Effector CD8-positive, alpha-beta T cell (primary cell): ENCODE data around the gene RBM15.

Experiments used
- DNase-seq: peaks from one replicate; lab custom pipeline; 2025; lab: John Stamatoyannopoulos, UW
- total RNA-seq, 4 experiments: gene quantifications; one replicate each; lab custom pipeline; 2026; lab: John Stamatoyannopoulos, UW

RBM15 gene, protein sequence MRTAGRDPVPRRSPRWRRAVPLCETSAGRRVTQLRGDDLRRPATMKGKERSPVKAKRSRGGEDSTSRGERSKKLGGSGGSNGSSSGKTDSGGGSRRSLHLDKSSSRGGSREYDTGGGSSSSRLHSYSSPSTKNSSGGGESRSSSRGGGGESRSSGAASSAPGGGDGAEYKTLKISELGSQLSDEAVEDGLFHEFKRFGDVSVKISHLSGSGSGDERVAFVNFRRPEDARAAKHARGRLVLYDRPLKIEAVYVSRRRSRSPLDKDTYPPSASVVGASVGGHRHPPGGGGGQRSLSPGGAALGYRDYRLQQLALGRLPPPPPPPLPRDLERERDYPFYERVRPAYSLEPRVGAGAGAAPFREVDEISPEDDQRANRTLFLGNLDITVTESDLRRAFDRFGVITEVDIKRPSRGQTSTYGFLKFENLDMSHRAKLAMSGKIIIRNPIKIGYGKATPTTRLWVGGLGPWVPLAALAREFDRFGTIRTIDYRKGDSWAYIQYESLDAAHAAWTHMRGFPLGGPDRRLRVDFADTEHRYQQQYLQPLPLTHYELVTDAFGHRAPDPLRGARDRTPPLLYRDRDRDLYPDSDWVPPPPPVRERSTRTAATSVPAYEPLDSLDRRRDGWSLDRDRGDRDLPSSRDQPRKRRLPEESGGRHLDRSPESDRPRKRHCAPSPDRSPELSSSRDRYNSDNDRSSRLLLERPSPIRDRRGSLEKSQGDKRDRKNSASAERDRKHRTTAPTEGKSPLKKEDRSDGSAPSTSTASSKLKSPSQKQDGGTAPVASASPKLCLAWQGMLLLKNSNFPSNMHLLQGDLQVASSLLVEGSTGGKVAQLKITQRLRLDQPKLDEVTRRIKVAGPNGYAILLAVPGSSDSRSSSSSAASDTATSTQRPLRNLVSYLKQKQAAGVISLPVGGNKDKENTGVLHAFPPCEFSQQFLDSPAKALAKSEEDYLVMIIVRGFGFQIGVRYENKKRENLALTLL
- total RNA-seq, result 105 to 132 (median 111) reads per million in 4 experiments

DNA sequence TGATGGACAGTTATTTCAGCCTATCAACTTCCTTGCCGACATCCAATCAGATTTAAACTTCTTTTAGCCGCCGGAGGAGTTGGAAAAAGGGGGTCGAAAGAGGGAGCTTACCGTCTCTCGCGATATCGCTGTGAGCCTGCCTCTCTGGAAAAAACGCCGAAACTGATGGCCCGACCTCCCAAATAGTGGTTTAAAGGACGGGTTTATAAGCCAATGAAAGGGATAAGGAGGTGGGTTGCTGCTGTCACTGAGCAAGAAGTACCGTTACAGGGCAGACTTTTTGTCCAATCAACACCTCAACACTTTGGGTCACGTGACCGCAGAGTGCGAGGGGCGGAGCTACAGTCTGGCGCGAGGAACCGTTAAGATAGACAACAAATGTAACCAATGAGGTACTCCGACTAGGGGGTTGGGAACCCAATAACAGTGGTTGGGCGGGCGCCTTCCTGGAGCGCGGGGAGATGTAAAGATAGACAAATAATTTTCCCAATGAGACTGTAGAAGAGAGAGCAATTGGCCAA is at the start of gene RBM15:
Gene RBM15, plus strand, starts transcription at position 492 of the 521 bp plus-strand sequence. Its CDS starts 29 bp downstream, at position 521.
- peak; percentile 96 for DNase-seq

DNA sequence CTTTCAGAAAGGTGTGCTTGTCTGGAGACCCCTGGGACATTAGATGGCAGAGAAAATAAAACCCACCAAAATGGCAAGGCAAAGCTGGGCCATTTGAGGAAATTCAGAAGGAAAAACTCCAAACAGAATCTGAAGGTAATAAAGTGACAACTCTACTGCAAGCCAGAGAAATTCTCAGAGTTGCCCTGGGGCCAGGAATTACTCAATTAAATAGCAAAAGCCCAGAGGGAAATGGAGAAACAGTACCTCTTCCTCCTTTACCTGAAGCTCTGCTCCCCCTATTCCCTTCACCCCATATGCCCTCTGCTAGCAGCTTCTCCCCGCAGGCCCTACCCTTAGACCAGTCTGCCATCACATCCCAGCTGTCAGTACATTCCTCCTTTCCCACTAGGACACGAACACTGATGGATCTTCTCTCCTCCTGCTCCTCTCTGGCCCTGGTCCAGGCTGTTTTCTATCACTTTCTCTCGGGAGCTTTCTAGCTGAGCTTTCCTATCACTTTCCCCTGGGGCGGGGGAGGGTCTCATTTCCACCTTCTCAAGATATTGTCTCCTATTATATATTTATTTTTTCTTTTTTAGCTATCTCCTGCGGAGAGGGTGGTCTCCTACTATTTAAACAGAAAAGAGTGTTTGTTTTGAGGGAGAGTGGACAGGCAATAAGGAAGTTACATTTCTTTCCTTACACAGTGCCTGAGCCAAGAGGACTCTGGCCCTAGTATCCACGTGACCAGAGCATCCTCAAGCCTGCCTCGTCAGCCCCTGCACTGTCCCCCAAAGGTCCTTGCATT is 47.7 kb upstream of the RBM15 start:
- DNase-seq, result no peak

DNA sequence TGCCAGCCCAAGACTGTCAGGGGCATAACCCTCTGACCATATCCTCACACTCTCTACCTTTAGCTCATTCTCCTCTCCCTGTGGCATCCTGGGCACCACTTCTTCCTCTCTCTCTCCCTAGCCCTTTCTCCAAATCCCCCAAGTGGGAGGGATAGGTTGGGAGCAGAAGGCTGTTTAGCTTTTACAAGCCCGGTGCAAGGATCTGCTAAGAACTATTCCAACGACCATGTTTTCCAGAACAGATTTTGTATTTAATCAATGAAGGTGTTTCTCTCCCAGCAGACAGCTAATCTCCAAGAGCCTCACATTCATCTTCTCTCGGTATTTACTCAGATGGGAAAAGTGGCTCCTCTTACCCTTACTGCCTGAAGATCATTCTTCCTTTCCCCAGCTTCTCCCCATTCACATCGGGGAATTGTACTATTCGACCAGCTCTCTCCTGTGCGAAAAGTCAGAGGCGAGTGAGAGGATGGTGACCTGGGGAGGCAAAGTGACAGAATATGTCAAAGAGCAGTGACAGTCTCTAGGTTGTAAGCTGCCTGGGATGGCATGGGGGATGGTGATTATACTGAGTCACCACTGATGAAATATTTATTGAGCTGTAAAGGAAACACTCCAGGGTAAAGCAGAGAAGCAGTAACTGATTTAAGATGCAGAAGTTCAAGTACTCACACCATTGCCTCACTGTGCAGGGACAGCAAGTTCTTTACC is 47.0 kb upstream of the RBM15 start:
- DNase-seq, result no peak

DNA sequence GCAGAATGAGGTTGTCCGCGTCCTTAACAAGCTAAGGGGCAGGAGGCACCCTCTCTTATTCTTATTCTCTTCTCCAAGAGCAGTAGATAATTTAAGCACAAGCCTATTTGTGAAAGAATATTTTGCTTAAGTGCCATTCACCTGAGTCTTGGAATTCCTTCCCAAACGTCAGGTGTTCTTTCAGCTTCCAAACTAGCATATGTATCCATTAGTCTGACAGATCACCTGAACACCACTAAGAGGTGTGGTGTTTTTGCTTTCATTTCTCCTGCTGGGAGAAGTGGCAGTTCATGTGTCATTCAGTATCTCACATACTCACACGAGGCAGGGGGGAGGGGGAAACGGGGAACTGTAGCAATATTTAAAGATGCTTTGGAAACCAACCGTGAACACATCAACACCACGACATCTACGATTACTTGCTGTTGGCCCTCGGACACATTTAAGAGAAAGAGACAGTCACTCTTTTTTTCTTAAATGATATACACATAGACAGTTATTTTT is 45.5 kb upstream of the RBM15 start:
- no peak for DNase-seq

DNA sequence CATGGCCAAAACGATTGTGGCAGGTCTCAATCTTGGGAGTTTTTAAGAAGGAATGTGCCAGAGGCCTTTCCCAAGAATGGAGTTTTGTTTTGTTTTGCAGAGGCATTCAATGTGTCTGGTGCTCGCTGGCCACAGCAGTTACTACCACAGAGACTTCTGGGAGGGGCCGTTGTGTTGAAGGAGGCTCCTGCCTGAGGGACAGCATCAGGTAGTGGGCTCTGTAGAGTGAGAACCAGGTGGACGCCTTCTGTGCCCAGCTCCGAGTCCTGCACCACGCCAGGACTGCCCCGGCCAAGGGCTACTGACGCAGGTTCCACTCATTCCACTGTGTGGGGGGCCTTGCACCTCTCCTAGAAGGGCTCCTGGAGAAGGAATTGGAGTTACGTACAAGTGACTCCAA is 44.9 kb upstream of the RBM15 start:
- DNase-seq, result no peak

DNA sequence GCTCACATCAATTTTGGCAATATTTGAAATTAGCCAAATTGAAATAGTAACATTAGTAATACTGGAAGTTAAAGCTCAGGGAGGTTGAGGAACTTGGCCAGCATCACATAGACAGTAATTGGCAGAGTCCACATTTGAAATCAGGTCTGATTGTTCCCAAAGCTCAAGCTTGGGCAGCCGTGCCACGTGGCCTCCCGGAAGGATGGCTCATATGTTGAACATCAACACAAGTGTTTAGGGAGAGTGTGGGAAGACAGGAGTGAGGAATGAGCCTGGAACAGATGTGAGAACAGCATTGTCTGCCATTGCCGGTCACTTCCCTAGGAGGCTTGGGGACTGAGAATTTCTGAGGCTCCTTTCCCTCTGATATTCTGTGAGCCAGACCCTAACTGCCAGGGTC is 40.2 kb upstream of the RBM15 start:
- no peak for DNase-seq

DNA sequence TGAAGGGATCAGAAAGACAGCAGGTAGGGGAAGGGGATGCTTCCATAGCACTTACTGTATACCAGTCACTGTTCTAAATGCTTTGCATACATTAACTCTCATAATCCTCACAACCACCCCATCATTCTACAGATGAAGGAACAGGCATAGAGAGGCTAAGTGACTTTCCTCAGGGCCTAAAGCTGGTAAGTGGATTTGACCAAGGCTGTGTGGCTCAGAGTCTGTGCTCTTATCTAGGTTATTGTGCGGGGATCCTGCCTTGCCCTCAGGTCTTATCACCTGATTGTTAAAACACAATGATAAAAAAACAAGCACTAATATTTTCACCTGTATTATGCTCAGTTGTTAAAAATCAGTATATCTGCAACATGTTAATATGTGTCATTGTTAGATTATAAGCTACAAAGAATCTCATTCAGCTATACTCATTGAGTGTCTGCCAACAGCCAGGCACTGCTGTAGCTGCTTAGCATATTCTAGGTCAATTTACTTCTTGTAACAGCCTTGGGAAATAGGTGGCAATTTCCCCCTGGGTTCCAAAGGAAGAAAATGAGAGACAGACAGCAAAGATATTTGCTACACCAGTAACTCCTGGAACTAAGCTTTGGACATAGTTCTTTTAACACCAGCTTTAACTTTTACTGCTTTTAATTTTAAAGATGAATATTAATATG is 38.6 kb upstream of the RBM15 start:
- no peak for DNase-seq

DNA sequence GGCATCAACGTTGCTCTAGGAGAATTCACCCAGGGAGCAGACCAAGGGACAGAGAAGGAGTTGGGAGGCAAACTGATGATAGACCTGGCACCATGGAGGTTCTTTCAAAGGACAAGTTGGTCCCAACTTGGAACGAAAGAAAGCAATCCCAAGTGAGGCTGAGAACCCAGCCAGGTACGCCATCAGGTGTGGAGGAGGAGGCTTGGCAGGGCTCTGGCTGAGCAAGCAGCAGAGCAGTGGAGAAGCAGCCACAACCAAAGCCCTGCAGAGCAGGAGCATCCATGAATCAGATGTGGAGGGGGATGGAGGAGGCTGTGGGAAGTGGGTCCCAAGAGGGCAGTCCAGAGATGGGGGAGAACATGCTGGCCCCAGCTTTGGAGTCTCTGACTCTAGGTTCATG is 36.3 kb upstream of the RBM15 start:
- no peak for DNase-seq

DNA sequence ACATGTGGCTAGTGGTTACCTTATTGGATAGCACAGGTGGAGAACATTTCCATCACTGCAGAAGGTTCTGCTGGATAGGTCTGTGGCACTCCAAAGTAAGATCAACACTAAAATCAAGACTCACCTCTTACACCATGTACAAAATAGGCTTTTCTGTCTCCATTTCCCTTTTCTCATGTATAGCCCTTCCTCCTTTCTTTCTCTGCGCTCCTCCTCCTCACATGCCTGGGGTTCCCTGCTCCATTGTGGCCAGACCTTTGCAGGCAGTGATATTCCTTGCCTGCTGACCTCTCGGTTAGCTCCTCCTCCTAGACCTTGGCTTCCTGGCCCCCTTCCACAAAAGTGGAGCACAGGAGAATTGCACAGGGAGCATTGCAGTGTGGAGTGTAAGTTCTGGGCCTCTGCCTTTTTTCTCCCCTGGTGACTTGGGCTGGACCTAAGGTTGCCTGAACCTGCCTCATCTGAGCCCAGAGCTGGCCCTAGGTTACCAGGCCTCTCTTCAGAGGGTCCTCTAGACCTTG is 33.2 kb upstream of the RBM15 start:
- DNase-seq, result no peak

DNA sequence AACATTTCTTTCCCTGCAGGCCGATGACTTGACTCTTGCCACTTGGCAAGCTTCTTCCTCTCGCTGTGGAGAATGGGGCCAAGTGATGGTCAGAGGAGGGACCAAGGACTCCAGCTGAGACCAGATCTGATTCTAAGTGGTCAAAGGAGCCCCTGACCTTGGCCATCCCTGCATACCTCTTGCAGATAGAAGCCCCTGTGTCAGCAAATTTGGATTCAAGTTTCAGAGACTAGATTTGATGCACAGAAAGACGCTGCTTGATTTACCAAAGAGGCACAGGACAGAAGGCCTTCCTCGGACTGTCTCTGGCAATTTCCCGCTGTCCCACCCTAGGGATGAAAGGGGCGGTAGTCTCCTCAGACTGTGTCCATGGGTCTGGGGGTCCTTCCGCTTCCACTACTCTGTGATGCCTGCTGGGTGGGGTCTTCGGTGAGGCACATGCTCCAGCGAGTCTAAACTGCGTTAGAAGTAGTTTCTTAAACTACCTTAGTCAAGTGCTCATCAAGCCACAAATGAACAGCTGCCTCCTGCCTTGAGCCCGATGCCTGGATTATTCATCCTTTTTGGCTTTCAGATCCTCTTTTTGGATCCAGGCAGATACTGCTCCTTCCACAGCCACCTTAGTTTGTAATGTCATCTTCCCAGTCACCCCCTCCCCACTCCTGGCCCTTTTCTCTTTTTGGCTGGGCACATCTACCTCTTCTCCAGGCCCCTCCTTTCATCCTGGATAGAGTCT is 31.8 kb upstream of the RBM15 start:
- DNase-seq, result no peak

DNA sequence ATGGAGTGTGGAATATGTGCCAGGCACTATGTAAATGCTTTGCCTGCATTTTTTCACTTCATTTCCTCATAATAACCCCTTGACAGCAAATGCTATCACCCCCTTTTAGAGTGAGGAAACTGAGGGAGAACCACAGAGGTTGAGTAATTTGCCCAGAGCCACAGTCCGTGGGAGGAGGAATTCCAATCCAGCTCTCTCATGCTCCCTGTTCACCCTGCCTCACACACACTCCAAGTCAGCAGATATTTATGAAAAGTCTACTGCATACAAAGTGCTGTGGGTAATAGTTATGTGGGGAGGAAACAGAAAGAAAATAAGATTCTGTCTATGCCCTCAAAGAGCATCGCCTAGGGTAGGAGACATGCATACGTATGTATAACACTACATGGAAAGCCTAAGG is 30.9 kb upstream of the RBM15 start:
- DNase-seq, result no peak

DNA sequence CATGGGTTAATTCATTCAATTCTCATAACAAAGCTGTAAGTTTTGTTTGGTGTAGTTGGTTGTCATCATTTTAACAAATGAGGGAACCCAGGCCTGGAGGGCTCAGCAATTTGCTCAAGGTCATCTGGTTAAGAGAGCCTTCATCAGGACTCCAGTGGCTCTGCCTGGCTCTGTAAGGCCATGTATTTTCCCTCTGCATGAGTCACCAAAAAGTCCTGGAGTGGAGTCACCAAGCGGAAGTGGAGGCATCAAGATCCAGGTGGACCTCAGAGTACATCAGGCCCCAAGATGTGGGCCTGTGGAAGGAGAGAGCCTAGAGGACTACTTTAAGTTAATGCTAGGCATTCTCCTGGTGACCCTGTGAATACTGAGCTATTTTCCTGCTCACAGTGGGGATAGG is 30.0 kb upstream of the RBM15 start:
- DNase-seq, result no peak

DNA sequence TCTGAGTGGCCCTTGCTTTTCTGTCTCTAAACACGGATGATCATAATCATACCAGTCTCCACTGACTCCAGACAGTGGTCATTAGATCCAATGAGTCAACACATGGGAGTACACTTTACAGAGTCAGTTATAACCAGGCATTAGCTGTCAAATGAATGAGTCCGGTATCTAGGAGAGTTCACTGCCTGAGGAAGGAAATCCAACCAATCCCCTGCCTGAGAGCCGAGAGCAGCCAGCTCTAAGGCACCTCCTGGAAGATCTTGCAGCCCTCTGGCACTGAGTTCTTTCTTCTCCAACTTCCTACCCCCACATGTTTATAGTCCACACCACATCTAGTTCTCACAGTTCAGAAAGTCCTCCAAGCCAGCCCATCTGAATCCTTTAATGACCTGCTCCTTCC is 29.4 kb upstream of the RBM15 start:
- DNase-seq, result no peak

DNA sequence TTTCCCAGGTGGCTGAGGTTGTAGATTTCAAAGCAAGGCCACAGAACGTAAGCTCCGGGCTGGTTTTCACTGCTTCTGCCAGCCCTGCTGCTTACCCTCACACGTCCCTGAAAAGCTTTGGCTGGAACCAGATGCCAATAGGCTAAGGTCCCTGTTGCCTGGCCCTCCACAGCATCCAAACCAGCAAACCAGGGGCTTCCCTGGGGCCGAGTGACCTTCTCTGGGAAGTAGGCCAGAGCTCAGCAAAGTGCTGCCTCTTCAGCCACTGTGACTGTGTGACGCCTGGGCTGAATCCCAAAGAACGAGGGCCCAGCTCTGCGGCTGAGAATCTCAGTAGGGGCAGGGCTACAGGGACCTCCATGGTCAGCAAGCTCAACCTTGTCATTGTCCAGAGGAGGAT is 28.9 kb upstream of the RBM15 start:
- DNase-seq, result no peak

DNA sequence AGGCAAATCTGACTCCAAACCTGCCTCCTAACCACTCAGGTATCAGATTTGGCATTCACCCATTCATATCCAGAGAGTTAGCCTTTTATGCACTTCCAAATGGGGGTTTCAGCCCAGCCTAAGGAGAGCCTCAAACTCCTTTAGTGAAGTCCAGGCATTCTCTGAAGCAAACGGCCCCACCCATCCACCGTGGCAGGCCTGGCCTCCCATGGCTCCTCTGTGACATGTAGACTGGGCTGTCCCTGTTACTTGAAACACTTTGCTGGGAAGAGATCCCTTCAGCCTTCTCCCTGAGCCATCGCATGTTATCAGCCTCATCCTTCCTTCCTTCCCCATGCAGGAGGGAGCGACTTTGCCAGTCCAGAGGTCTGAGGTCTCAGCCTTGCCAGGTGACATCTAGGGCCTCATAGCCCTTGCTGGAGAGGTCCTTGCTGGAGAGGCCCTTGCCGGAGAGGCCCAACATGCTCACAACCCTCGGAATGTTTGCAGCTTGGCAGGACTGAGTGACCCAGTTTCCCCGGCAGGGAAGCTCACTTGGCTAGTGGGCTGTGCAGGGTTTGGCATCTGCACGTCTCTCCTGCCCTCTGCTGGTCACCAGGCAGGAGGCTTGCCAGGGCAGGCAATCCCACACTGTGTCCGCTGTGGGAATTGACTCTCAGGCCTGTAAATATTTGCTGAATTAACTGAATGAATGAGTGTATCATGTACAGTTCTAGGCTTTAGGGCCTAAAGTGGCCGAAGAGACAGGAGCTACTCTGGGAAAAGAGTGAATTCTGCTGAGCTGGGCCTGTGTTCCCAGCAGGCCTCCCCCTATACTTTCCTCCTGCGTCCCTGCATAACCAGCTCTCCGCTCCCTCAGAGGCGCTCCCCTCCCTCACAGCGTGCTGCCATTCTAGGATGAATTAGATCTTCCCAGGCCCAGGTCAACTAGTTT is 26.7 kb upstream of the RBM15 start:
- DNase-seq, result peak; percentile 54

DNA sequence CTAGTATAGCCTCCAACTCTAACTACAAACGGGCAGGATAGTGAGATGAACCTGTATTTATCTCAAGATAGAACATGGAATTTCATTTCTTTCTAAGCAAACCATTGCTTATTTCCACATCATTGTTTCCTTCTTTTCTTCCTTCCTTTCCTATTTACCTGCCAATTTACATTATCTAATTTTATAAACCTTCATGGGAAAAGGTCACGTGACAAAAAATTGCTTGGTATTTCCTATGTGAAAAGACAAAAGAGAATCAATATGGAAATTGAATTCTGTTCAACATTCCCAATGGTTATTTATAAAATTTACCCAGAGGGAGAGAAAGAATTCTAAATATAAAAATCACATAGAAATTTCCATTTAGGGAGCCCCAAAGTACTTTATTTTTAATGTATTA is 22.4 kb upstream of the RBM15 start:
- no peak for DNase-seq

DNA sequence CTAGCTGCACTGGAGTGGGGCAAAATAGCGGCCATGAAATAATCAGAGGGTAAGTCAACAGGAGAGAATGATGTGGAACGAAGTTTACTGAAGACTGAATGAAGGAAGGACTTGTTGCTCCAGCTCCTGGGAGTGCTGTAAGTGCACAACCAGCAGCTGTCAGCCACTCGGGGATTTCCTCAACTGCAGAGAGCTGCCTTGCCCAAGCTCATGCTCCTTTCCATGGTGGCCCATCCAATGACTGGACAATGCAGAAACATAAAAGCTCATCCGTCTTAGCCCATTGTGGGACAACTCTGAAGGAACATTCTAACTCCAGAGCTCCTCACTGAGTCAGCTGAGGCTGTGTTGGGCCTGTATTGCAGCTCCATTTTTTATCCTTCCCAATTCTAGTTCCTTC is 21.1 kb upstream of the RBM15 start:
- no peak for DNase-seq
